OCI-LY7 (cell line): ENCODE results near the gene C1QL1. TPM values are rescaled to one million over a fixed set of nuclear protein-coding genes. Genes with fewer than 3 reads are reported as not detected.

ENCODE experiments used
- BruUV-seq: library from RNA; stranded (reverse); fragments of 400-500 nt; replicated peaks from 2 replicates; lab custom pipeline; 2021; lab: Mats Ljungman, UMichigan
- CTCF ChIA-PET: fragments of 300-600 bp; sonication (Branson Sonifier 250); formaldehyde crosslinking; loops from one replicate; lab custom pipeline; 2022; ENCODE audit warnings: antibody characterized with exemption; ENCODE audit not compliant: unreplicated experiment; lab: Charles Lee
- POLR2A ChIA-PET: fragments of 300-600 bp; sonication (Branson Sonifier 250); formaldehyde crosslinking; loops from one replicate; lab custom pipeline; 2022; ENCODE audit warnings: antibody characterized with exemption; lab: Charles Lee
- DNase-seq: peaks from one replicate; pipeline ENCODE4 v3.0.0-alpha.2; 2015; ENCODE audit warnings: low spot score
- H2AFZ ChIP-seq: fragments of 200-600 bp; sonication (generic), shearing (Covaris generic); 2 replicates; pipeline ENCODE4 v1.6.1; 2014; ENCODE audit warnings: mild to moderate bottlenecking, antibody characterized with exemption, low read length, moderate library complexity
- H3K27ac ChIP-seq: fragments of 200-600 bp; sonication (generic); 2 replicates; pipeline ENCODE4 v1.5.1; 2014; ENCODE audit warnings: mixed run types, low read depth, mild to moderate bottlenecking, moderate library complexity, low read length, inconsistent platforms; ENCODE audit not compliant: poor library complexity, severe bottlenecking
- H3K36me3 ChIP-seq: fragments of 200-600 bp; sonication (generic); 2 replicates; pipeline ENCODE4 v1.6.1; 2014; ENCODE audit warnings: mild to moderate bottlenecking, antibody characterized with exemption, low read length, moderate library complexity, mixed read lengths; ENCODE audit not compliant: insufficient read depth
- H3K4me1 ChIP-seq: fragments of 200-600 bp; sonication (generic); 2 replicates; pipeline ENCODE4 v1.5.1; 2014; ENCODE audit warnings: mild to moderate bottlenecking, low read length; ENCODE audit not compliant: insufficient read depth, poor library complexity, severe bottlenecking
- H3K4me2 ChIP-seq: fragments of 200-600 bp; sonication (generic); 2 replicates; pipeline ENCODE4 v1.6.1; 2014; ENCODE audit warnings: mild to moderate bottlenecking, low read length
- H3K4me3 ChIP-seq: fragments of 200-600 bp; sonication (generic); 2 replicates; pipeline ENCODE4 v1.5.1; 2014; ENCODE audit warnings: mild to moderate bottlenecking, low read depth, low read length; ENCODE audit not compliant: poor library complexity, severe bottlenecking
- H3K79me2 ChIP-seq: fragments of 200-600 bp; sonication (generic); 2 replicates; pipeline ENCODE4 v1.6.1; 2016; ENCODE audit warnings: low read depth, mild to moderate bottlenecking, low read length, moderate library complexity, mixed read lengths; ENCODE audit not compliant: insufficient read depth
- H3K9me2 ChIP-seq: fragments of 200-600 bp; sonication (generic); 2 replicates; pipeline ENCODE4 v1.6.1; 2016; ENCODE audit warnings: mild to moderate bottlenecking, low read length, mixed read lengths; ENCODE audit not compliant: insufficient read depth
- H3K9me3 ChIP-seq: fragments of 200-600 bp; sonication (generic); 2 replicates; pipeline ENCODE4 v1.6.1; 2014; ENCODE audit warnings: mild to moderate bottlenecking, mixed run types, low read length, mixed read lengths
- H4K20me1 ChIP-seq: fragments of 200-600 bp; sonication (generic); 2 replicates; pipeline ENCODE4 v1.6.1; 2014; ENCODE audit warnings: mild to moderate bottlenecking, antibody characterized with exemption, low read length, moderate library complexity, mixed read lengths; ENCODE audit not compliant: insufficient read depth
- EZH2phosphoT487 ChIP-seq: fragments of 200-600 bp; sonication (generic); IDR thresholded peaks from 2 replicates; pipeline ENCODE4 v1.6.1; 2018; ENCODE audit warnings: low read depth, borderline replicate concordance, mild to moderate bottlenecking, mixed run types, antibody characterized with exemption, low read length, moderate library complexity, mixed read lengths
- intact Hi-C: fragments of 100-400 bp; cut with micrococcal nuclease; formaldehyde crosslinking; loops from one replicate; pipeline ENCODE4 v1.10.0; 2022; ENCODE audit not compliant: unreplicated experiment
- total RNA-seq, 2 experiments: library from RNA; depleted of rRNA in 1 of 2; stranded (reverse); fragments of >200 nt in 1 of 2; shearing (Covaris generic) in 1 of 2; gene quantifications; 2 replicates each; pipeline ENCODE4 v1.2.3, GENCODE V29; 2014 to 2022
- TF ChIP-seq, protein P1 (sequence below): fragments of 200-600 bp; sonication (generic); conservative IDR thresholded peaks from 2 replicates; pipeline ENCODE4 v1.5.1; 2014; ENCODE audit warnings: mild to moderate bottlenecking, antibody characterized with exemption, low read length, moderate library complexity, mixed read lengths

The C1QL1 gene
- total RNA-seq, 2 experiments from 2014 or later: not detected

DNA sequence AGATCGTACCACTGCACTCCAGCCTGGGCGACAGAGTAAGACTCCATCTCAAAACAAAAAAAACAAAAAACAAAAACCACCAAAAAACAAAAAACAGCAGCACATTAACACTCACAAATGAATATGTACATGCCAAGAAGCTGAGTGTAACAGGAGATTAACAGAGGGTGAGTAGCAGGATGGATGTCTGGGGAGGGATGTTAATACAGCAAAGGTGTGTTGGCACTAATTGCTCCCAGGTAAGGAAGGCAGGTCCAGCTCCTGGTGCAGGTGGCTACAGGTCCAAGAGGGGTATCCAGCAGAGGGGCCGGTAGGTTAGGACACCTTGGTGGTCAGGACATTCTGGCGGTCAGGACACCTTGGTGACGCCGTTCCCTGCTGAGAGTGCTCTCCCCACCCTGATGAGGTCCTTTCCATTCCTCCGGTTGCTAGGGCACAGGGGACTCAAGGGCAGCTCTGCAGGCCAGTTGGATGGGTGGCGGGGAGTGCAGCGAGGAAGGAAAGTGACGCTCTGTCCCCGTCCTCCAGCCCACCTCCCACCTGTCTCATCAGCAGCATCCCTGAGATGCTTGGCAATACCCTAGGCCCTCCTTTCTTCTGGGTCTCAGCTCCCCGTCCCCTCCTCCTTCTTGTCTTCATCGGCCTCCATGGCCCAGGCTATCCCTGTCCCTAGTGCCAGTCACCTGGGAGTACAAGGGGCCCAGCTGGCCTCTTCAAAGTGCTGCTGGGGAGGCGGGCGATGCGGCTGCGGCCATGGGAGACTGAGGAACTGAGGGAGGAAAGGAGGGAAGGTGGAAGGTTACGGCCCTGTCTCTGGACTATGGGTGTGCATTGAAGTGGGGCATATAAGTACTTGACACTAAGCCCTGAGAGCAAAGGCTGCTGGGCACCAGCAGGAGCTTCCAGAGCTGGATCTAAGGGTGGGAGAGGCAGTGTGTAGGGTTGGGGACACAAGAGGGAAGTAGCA is 42.1 kb downstream of the C1QL1 start:
- no TSS peak for BruUV-seq
- H3K4me1 ChIP-seq: peaks cover 6% of the 10 kb centered on the region
- DNase-seq: no peak
- no peaks in the 10 kb centered on the region for H3K9me3 ChIP-seq
- H3K27ac ChIP-seq: no peak overlapping the region
- no peaks in the 10 kb centered on the region for H3K79me2 ChIP-seq
- H3K4me3 ChIP-seq: no peak overlapping the region
- POLR2A ChIA-PET: interaction anchor here (0.6 kb wide), 1 partner anchor 101 kb away, joined by 5 read pairs; no protein-coding TSS in a partner anchor
- no peak overlapping the region for H2AFZ ChIP-seq
- no peak overlapping the region for H3K4me2 ChIP-seq
- H4K20me1 ChIP-seq: no peaks in the 10 kb centered on the region
- peaks cover 56% of the 10 kb centered on the region for H3K36me3 ChIP-seq
- intact Hi-C loops: no loop called here
- TF ChIP-seq EZH2phosphoT487: no peak
- TF ChIP-seq, protein P1, sequence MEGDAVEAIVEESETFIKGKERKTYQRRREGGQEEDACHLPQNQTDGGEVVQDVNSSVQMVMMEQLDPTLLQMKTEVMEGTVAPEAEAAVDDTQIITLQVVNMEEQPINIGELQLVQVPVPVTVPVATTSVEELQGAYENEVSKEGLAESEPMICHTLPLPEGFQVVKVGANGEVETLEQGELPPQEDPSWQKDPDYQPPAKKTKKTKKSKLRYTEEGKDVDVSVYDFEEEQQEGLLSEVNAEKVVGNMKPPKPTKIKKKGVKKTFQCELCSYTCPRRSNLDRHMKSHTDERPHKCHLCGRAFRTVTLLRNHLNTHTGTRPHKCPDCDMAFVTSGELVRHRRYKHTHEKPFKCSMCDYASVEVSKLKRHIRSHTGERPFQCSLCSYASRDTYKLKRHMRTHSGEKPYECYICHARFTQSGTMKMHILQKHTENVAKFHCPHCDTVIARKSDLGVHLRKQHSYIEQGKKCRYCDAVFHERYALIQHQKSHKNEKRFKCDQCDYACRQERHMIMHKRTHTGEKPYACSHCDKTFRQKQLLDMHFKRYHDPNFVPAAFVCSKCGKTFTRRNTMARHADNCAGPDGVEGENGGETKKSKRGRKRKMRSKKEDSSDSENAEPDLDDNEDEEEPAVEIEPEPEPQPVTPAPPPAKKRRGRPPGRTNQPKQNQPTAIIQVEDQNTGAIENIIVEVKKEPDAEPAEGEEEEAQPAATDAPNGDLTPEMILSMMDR: no peak
- CTCF ChIA-PET: no interaction called here
- H3K9me2 ChIP-seq: no peaks in the 10 kb centered on the region

DNA sequence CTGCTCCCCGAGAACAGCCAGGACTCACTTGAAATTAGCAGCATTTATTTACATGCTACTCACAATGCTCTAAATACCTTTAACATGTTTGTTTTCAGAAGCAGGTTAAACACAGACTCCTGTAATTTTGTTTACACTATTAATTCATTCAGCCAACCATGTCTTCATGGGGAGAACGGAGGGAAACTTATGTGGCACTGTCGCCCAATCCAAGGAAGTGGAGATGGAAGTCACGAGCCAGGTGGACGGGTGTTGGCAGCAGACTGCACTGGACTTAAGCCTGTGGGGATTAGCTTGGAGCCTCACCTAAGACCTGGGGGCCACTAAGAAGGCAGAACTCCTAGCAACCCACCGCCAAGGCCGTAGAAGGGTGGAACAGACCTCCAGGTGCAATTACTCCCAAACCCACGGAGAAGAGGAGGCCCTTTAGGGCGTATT is 44.0 kb downstream of the C1QL1 start:
- Histone ChIP-seq H3K4me1 (peaks cover 23% of the 10 kb centered on the region), H3K27ac (no peak overlapping the region), H3K9me2 (no peaks in the 10 kb centered on the region), H3K9me3 (no peaks in the 10 kb centered on the region), H4K20me1 (no peaks in the 10 kb centered on the region), H2AFZ (no peak overlapping the region), H3K4me3 (no peak overlapping the region), H3K36me3 (peaks cover 37% of the 10 kb centered on the region), H3K79me2 (no peaks in the 10 kb centered on the region), H3K4me2 (no peak overlapping the region)
- ChIA-PET POLR2A (no interaction called here), CTCF (no interaction called here)
- BruUV-seq: no TSS peak
- DNase-seq: no peak
- intact Hi-C loops: no loop called here
- TF ChIP-seq, protein P1: no peak
- no peak for TF ChIP-seq EZH2phosphoT487
